GM19099 (cell line): ENCODE data around the gene SGK1.

ENCODE experiments used
- POLR2A ChIP-seq: IDR thresholded peaks from 3 replicates; pipeline ENCODE4 v1.6.1; 2011; ENCODE audit warnings: low read depth; ENCODE audit not compliant: insufficient read length; ENCODE audit errors: extremely low read depth

Gene SGK1

DNA sequence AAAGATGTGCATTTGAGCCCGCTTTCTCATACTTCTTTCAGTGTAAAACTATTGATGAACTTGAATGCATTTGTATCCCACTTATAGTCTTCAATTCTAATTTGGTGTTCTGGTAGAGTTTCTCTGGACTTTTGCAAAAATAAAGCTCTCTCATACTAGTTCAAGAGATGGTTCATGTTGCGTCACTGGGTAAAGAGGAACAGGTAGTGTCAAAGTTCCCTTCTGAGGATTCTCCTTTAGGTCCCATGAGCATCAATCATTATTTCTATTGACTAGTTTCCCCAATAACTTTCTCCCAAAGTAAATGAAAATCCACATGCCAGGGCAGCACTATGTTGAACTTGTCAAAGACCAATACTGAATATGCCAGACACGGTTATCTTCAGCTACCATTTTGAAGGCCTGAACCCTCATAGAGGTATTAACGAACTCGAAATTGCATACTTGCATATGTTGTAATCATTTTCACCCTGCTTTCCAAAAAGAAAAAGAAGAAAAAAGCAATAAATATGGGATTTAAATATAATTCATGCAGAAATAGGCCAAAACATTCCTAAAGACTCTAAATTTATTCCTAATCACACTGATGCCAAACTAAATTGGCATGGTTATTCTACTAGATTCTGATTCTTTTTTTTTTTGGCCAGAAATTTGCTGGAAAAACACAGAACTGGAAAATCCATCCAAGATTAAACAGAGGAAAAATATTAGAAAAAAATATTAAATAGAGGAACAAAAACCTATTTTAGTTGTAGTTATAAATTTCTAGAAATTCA, 84.5 kb downstream of the SGK1 start:
- TF ChIP-seq POLR2A = no peak

DNA sequence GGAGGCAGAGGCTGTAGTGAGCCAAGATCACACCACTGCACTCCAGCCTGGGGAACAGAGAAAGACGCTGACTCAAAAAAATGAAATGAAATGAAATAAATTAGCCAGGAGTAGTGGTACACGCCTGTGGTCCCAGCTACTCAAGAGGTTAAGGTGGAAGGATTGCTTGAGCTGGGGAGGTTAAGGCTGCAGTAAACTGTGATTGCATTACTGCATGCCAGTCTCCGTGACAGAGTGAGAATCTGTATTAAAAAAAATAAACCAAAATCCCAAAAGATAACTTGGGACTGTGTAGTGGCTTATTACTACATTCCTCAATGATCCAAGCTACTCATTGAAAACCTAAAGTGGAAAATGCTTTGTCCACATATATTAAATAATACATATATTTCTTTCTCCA, 87.0 kb downstream of the SGK1 start:
- no peak for TF ChIP-seq POLR2A

DNA sequence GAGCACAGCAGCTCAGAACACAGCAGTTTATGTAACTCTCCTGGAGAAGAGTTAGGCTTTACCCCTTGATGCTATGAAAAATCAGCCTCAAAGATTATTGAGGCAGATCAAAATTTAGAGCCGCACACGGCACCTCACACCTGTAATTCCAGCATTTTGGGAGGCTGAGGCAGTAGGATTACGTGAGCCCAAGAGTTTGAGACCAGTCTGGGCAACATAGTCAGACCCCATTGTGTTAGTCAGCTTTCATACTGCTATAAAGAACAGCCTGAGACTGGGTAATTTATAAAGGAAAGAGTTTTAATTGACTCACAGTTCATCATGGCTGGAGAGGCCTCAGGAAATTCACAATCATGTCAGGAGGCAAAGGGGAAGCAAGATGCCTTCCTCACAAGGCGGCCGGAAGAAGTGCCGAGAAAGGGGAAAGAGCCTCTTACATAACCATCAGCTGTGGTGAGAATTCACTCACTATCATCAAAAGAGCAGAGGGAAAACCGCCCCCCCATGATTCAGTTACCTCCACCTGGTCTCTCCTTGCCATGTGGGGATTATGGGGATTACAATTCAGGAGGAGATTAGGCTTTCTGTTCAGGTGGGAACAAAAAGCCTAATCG, 87.7 kb downstream of the SGK1 start:
- no peak for TF ChIP-seq POLR2A

- no peak for TF ChIP-seq POLR2A
Observed at GRCh38 chr6:134229520-134229919, 88.4 kb downstream of the SGK1 start.

DNA sequence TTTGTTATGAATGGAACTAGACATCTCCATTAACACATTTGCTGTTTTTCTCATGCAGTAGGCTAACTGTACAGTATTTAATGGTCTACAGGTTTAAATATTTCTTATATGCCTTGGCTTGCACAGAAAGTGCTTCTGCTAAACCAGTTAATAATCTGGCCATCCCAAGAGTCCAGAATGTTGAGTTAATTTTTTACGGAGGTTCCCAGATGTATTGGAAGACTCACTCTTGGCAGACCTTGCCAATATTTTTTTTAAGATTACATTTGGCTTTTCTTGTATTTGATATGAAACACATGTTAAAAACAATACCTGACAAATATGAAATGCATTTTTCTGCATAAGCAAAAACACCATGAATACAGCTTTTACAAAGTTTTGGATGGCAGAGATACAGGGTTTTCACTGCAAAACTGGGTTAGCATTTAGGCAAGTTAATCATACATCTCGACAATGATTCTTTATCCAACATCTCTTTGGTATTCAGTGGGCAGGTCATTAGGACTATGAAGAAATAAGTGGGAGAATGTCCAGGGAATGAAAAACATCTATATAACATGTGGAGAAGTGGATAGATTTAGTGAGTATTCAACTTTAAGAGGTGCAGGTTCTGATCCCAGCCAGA, 94.0 kb downstream of the SGK1 start:
- TF ChIP-seq POLR2A = no peak

GRCh38 chr6:134221250-134221649, 96.7 kb downstream of the SGK1 start:
- no peak for TF ChIP-seq POLR2A

DNA sequence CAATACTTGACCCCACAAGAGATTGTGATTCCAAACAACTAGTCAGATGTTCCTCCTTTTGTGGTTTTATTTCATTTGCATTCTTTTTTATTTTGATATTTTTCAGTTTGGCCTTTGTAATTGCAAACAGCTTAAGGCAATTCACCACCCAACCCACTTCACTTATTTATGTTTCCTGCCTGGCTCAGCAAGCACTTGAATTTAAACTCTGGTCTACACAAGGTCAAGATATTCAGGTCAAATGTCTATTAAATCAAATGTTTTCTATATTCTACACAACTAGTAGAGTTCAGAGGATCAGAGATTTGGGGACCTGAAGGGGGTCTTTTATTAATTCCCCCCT, 100.1 kb downstream of the SGK1 start:
- no peak for TF ChIP-seq POLR2A

DNA sequence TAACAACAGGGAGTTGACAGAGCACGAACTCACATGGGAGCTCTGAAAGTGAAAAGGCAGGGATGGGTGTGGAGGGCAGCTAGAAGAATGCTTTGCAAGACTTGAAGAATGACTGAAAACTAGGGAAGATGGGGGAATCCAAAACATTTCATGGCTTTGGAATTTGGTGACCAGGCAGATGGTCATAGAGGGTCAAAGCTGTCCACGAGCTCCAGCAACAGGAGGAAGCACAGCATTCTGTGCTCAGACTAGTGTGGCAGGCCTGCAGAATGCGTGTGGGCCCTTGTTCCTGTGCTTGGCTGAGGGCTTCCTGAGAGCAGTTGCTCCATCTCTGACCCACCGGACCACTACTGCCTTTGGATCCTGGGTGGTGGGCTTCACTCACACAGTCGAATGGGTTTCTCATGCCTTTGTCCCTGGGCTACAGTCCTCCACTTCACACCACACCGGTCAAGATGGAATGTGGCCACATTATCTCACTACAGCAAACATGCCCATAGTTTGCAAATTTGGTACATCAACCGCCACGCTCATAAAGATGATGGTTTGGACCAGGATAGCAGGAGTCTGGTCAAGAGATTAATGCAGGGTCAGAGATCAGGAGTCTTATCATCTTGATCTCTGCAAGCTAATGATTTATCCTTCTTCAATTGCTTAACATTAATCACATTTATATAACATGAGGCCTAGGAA, 100.7 kb downstream of the SGK1 start:
- TF ChIP-seq POLR2A = no peak

DNA sequence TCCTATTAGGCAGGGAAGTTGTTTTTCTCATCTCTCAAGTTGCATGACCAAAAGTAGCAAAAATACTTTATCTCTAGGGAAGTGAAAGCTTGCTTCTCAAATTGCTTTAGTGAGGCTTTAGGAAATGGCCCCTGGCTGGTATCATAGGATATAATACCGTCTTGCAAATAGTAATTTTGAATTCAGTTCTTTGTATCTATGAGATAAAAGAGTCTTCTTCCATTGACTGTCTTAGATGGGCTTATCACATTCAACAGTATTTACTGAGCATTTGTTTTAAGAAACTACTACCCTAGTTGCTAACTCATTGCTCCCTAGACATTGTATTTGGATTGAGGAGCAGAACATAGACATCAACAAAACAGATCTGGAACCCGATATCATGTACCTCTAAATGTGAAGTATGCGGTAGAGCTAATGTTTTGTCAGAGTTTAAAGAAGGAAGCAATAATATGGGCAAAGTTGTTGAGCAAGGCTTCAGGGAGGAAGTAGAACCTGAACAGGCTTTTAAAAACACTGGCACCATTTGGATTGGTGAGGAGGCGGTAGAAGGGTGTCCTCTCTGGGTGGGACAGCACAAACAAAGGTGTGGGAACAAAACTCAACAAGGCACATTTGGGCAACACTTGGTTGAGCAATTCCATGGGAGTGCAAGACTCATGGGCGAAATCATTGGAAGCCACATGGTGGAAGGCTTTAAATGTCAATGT, 101.5 kb downstream of the SGK1 start:
- TF ChIP-seq POLR2A = no peak

- TF ChIP-seq POLR2A = no peak
Observed at GRCh38 chr6:134211297-134211696, 106.6 kb downstream of the SGK1 start.

GRCh38 chr6:134207421-134207820, 110.5 kb downstream of the SGK1 start:
- no peak for TF ChIP-seq POLR2A

GRCh38 chr6:134205366-134205765, 112.5 kb downstream of the SGK1 start:
- no peak for TF ChIP-seq POLR2A

DNA sequence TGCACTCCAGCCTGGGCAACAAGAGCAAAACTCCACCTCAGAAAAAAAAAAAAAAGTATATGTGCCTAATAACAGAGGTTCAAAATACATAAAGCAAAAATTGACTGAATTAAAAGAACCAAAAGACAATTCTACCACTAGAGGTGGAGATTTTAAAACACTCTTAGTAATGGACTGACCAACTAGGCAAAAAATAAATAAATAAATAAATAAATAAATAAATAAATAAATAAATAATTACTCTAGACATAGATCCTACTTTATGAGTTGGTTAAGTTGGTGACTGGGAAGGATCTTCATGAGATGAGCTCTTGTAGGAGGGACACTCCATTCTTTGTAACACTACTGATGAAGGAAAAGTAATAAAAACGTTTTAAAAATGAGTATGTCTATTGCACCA, 113.9 kb downstream of the SGK1 start:
- TF ChIP-seq POLR2A = no peak

DNA sequence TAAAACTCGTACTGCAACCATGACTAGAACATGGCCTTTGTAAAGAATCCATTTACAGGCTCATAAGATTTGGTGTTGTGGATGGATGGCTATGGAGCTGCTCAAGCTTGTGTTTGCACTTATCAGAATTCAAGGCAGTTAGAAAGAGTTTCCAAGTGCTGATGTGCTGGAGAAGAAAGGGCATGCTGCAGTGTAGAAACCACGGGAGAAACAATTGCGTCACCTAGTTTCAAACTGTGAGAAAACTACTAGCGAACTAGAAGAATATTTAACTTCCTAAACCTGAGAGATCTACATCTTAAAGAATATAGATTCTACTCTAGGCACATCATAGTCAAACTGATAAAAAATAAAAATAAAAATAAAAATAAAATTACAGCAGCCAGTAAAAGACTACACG, 116.2 kb downstream of the SGK1 start:
- no peak for TF ChIP-seq POLR2A
